ENCODE measurements around the gene PRKAR1B. TPM values are rescaled to one million over a fixed set of nuclear protein-coding genes. Genes with fewer than 3 reads are reported as not detected.
"Not testable (repeated sequence)": the region's sequence is repeated elsewhere in the genome, so short reads cannot be mapped to it uniquely, and the experiment has no call there.

PRKAR1B gene
- total RNA-seq, 1 donor from 2014 or later, result 11.8 TPM

DNA sequence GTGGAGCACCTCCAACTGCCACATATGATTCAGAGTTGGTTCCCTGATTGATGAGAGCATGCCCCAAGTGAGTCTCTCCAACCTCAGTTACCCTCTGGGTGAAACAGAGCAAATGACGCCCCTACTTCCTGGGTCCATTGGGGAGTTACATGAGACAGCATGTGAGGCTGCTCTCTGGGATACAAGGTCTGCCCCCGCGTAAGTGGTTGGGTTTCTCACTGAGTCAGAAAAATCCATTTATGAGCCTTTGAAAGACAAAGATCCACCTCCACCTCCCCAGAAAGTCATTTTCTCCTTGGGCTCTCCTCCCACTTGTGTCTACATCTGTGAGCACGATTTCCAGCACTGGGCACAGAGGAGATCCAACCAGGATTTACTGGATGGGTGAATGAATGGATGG, 71.3 kb downstream of the PRKAR1B start:
- Histone ChIP-seq H3K4me1 (no peaks in the 10 kb centered on the region), H3K4me2 (no peak overlapping the region), H3K27me3 (no peaks in the 10 kb centered on the region), H3K27ac (no peak overlapping the region), H2AFZ (replicated peaks) (no peak overlapping the region), H4K20me1 (ENCODE audit: low read depth) (no peaks in the 10 kb centered on the region), H3K4me3 (no peak overlapping the region), H3K36me3 (no peaks in the 10 kb centered on the region), H3F3A (ENCODE audit: low read depth) (no peaks in the 10 kb centered on the region), H3K79me2 (ENCODE audit: low read depth) (no peaks in the 10 kb centered on the region), H3K9ac (no peak overlapping the region), H3K9me3 (ENCODE audit: low read depth) (no peaks in the 10 kb centered on the region)
- Mint-ChIP-seq H3K4me3 (no peak overlapping the region), H3K27me3 (ENCODE audit: insufficient read depth, low read depth) (peaks cover 2% of the 10 kb centered on the region), H3K4me1 (no peaks in the 10 kb centered on the region), H3K36me3 (no peaks in the 10 kb centered on the region), H3K9me3 (no peaks in the 10 kb centered on the region), H3K27ac (no peak overlapping the region)
- DNase-seq (ENCODE audit: low spot score), result no peak
- TF ChIP-seq, protein P1, sequence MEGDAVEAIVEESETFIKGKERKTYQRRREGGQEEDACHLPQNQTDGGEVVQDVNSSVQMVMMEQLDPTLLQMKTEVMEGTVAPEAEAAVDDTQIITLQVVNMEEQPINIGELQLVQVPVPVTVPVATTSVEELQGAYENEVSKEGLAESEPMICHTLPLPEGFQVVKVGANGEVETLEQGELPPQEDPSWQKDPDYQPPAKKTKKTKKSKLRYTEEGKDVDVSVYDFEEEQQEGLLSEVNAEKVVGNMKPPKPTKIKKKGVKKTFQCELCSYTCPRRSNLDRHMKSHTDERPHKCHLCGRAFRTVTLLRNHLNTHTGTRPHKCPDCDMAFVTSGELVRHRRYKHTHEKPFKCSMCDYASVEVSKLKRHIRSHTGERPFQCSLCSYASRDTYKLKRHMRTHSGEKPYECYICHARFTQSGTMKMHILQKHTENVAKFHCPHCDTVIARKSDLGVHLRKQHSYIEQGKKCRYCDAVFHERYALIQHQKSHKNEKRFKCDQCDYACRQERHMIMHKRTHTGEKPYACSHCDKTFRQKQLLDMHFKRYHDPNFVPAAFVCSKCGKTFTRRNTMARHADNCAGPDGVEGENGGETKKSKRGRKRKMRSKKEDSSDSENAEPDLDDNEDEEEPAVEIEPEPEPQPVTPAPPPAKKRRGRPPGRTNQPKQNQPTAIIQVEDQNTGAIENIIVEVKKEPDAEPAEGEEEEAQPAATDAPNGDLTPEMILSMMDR (IDR thresholded peaks at IDR 0.05), result no peak
- TF ChIP-seq EZH2 (IDR thresholded peaks at IDR 0.05) (no peak), EZH2phosphoT487 (IDR thresholded peaks at IDR 0.05) (no peak)

DNA sequence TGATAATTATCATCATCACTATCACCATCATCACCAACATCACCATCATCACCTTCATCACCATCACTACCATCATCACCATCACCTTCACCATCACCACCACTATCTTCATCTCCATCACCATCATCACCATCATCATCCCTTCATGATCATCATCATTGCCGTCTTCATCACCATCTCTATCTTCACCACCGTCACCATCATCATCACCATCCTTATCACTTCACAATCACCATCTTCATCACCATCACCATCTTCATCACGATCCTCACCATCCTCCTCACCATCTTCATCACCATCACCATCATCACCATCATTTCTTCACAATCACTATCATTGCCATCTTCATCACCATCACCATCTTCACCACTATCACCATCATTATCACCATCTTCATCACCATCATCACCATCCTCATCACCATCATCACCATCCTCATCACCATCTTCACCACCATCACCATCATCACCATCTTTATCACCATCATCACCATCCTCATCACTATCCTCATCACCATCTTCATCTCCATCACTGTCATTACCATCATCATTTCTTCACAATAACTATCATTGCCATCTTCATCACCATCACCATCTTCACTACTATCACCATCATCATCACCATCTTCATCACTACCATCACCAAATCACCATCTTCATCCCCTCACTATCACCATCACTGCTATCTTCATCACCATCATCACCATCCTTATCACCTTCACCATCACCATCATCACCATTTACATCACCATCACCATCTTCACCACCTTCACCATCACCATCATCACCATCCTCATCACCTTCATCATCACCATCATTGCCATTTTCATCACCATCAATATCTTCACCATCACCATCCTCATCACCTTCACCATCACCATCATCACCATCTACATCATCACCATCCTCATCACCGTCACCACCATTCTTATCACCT, 73.0 kb downstream of the PRKAR1B start:
- H3K4me2 ChIP-seq, result no peak overlapping the region
- Mint-ChIP-seq H3K27ac (no peak overlapping the region), H3K4me3 (no peak overlapping the region), H3K9me3 (no peaks in the 10 kb centered on the region), H3K36me3 (no peaks in the 10 kb centered on the region), H3K4me1 (no peaks in the 10 kb centered on the region), H3K27me3 (ENCODE audit: insufficient read depth, low read depth) (peaks cover 2% of the 10 kb centered on the region)
- H3K79me2 ChIP-seq (ENCODE audit: low read depth), result no peaks in the 10 kb centered on the region
- no peak overlapping the region for H3K9ac ChIP-seq
- TF ChIP-seq EZH2 (IDR thresholded peaks at IDR 0.05) (no peak), EZH2phosphoT487 (IDR thresholded peaks at IDR 0.05) (no peak)
- TF ChIP-seq, protein P1 (IDR thresholded peaks at IDR 0.05), result no peak
- no peaks in the 10 kb centered on the region for H3K27me3 ChIP-seq
- no peak for DNase-seq (ENCODE audit: low spot score)
- H3K4me1 ChIP-seq, result no peaks in the 10 kb centered on the region
- H3K9me3 ChIP-seq (ENCODE audit: low read depth), result no peaks in the 10 kb centered on the region
- no peaks in the 10 kb centered on the region for H3K36me3 ChIP-seq
- H3K4me3 ChIP-seq, result no peak overlapping the region
- H2AFZ ChIP-seq (replicated peaks), result no peak overlapping the region
- H3K27ac ChIP-seq, result no peak overlapping the region
- H3F3A ChIP-seq (ENCODE audit: low read depth), result no peaks in the 10 kb centered on the region
- no peaks in the 10 kb centered on the region for H4K20me1 ChIP-seq (ENCODE audit: low read depth)

DNA sequence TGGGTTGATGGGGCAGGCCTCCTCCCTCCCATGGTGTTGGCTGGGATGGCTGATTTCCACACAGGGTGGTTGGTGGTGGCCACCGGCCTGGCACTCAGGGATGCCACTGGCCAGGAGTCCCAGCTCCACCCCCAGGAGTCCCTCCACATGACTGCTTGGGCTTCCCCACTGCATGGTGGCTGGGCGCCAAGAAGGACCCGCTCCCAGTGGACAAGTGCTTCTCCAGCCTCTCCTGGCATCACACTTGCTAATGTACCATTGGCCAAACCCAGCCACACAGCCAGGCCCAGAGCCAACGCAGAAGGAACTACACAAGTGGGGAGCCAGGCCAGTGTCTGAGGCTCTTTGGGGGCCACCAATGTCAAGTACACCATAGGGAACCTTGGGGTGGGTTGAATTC, 74.2 kb downstream of the PRKAR1B start:
- Histone ChIP-seq H3K27me3 (no peaks in the 10 kb centered on the region), H3K4me3 (no peak overlapping the region), H3F3A (ENCODE audit: low read depth) (no peaks in the 10 kb centered on the region), H3K36me3 (no peaks in the 10 kb centered on the region), H3K27ac (no peak overlapping the region), H4K20me1 (ENCODE audit: low read depth) (no peaks in the 10 kb centered on the region), H3K4me2 (no peak overlapping the region), H3K9me3 (ENCODE audit: low read depth) (no peaks in the 10 kb centered on the region), H3K4me1 (no peaks in the 10 kb centered on the region), H3K79me2 (ENCODE audit: low read depth) (no peaks in the 10 kb centered on the region), H3K9ac (no peak overlapping the region), H2AFZ (replicated peaks) (no peak overlapping the region)
- Mint-ChIP-seq H3K27ac (no peak overlapping the region), H3K36me3 (no peaks in the 10 kb centered on the region), H3K9me3 (no peaks in the 10 kb centered on the region), H3K27me3 (ENCODE audit: insufficient read depth, low read depth) (peaks cover under 1% of the 10 kb centered on the region), H3K4me1 (no peaks in the 10 kb centered on the region), H3K4me3 (no peak overlapping the region)
- no peak for DNase-seq (ENCODE audit: low spot score)
- TF ChIP-seq EZH2phosphoT487 (IDR thresholded peaks at IDR 0.05) (no peak), EZH2 (IDR thresholded peaks at IDR 0.05) (no peak)
- TF ChIP-seq, protein P1 (IDR thresholded peaks at IDR 0.05), result no peak

DNA sequence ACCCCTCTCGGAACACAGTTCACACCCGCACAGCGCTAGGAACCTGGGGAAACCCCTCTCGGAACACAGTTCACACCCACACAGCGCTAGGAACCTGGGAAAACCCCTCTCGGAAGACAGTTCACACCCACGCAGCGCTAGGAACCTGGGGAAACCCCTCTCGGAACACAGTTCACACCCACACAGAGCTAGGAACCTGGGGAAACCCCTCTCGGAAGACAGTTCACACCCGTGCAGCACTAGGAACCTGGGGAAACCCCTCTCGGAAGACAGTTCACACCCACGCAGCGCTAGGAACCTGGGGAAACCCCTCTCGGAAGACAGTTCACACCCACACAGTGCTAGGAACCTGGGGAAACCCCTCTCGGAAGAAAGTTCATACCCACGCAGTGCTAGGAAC, 74.9 kb downstream of the PRKAR1B start:
- not testable (repeated sequence) for H3K36me3 Mint-ChIP-seq; H2AFZ ChIP-seq (replicated peaks); H3F3A ChIP-seq (ENCODE audit: low read depth); H3K4me1 Mint-ChIP-seq; H4K20me1 ChIP-seq (ENCODE audit: low read depth); H3K4me2 ChIP-seq; H3K27ac Mint-ChIP-seq; H3K27me3 Mint-ChIP-seq (ENCODE audit: insufficient read depth, low read depth); H3K36me3 ChIP-seq; H3K9me3 ChIP-seq (ENCODE audit: low read depth); H3K9me3 Mint-ChIP-seq; H3K27me3 ChIP-seq; H3K79me2 ChIP-seq (ENCODE audit: low read depth); H3K27ac ChIP-seq; H3K4me3 ChIP-seq; DNase-seq (ENCODE audit: low spot score); H3K4me1 ChIP-seq; H3K4me3 Mint-ChIP-seq; H3K9ac ChIP-seq
